ENCODE results near the gene TMEM50B.
A peak's percentile ranks its signal among the peaks of the same experiment; 100 is the strongest.
"Not testable (repeated sequence)": the region's sequence is repeated elsewhere in the genome, so short reads cannot be mapped to it uniquely, and the experiment has no call there.

Gene TMEM50B

GRCh38 chr21:33478935-33479678 is 667 bp downstream of the TMEM50B start:
- FAIRE-seq (no peak), DNase-seq (ENCODE audit: low spot score) (peak; percentile 45)

GRCh38 chr21:33478182-33478581 is 1.6 kb downstream of the TMEM50B start:
- DNase-seq (ENCODE audit: low spot score) (no peak), FAIRE-seq (no peak)

GRCh38 chr21:33477066-33477465 is 2.7 kb downstream of the TMEM50B start:
- DNase-seq (ENCODE audit: low spot score) (no peak), FAIRE-seq (no peak)

- no peak for FAIRE-seq
- DNase-seq (ENCODE audit: low spot score) = no peak
Measured at GRCh38 chr21:33473344-33473743, 6.4 kb downstream of the TMEM50B start.

GRCh38 chr21:33470701-33471100 is 9.1 kb downstream of the TMEM50B start:
- FAIRE-seq (no peak), DNase-seq (ENCODE audit: low spot score) (no peak)

GRCh38 chr21:33469183-33469582 is 10.6 kb downstream of the TMEM50B start:
- not testable (repeated sequence) for DNase-seq (ENCODE audit: low spot score); FAIRE-seq

- FAIRE-seq (no peak), DNase-seq (ENCODE audit: low spot score) (no peak)
Measured at GRCh38 chr21:33461538-33462250, 18.1 kb downstream of the TMEM50B start.

GRCh38 chr21:33458861-33459260 is 20.9 kb downstream of the TMEM50B start:
- DNase-seq (ENCODE audit: low spot score) = no peak
- no peak for FAIRE-seq

- no peak for DNase-seq (ENCODE audit: low spot score)
- FAIRE-seq = no peak
Measured at GRCh38 chr21:33455686-33456446, 23.9 kb downstream of the TMEM50B start.

GRCh38 chr21:33452362-33452761 is 27.4 kb downstream of the TMEM50B start:
- DNase-seq (ENCODE audit: low spot score) (no peak), FAIRE-seq (no peak)

- DNase-seq (ENCODE audit: low spot score) (no peak), FAIRE-seq (no peak)
Measured at GRCh38 chr21:33451634-33452071, 28.1 kb downstream of the TMEM50B start.

- FAIRE-seq (no peak), DNase-seq (ENCODE audit: low spot score) (no peak)
Measured at GRCh38 chr21:33449616-33450015, 30.2 kb downstream of the TMEM50B start.

- FAIRE-seq; DNase-seq (ENCODE audit: low spot score): not testable (repeated sequence)
Measured at GRCh38 chr21:33446620-33447019, 33.2 kb downstream of the TMEM50B start.

- FAIRE-seq (no peak), DNase-seq (ENCODE audit: low spot score) (no peak)
Measured at GRCh38 chr21:33444499-33444898, 35.3 kb downstream of the TMEM50B start.

- FAIRE-seq = no peak
- no peak for DNase-seq (ENCODE audit: low spot score)
Measured at GRCh38 chr21:33443194-33443593, 36.6 kb downstream of the TMEM50B start.

- DNase-seq (ENCODE audit: low spot score) (peak; percentile 51), FAIRE-seq (no peak)
Measured at GRCh38 chr21:33441489-33442477, 38.0 kb downstream of the TMEM50B start.

GRCh38 chr21:33437140-33437539 is 42.6 kb downstream of the TMEM50B start:
- DNase-seq (ENCODE audit: low spot score) (no peak), FAIRE-seq (no peak)

GRCh38 chr21:33434770-33435360 is 44.9 kb downstream of the TMEM50B start:
- no peak for FAIRE-seq
- DNase-seq (ENCODE audit: low spot score) = no peak

- no peak for DNase-seq (ENCODE audit: low spot score)
- FAIRE-seq = no peak
Measured at GRCh38 chr21:33433425-33434114, 46.2 kb downstream of the TMEM50B start.

- DNase-seq (ENCODE audit: low spot score) (no peak), FAIRE-seq (no peak)
Measured at GRCh38 chr21:33433001-33433400, 46.8 kb downstream of the TMEM50B start.

All from urothelium cell line (cell line).